IPS-18a (cell line): ENCODE measurements around the gene NDUFAF7.
"Not testable (repeated sequence)": the region's sequence is repeated elsewhere in the genome, so short reads cannot be mapped to it uniquely, and the experiment has no call there.

ENCODE experiments used
- H3K27ac ChIP-seq: one replicate; pipeline ENCODE4 v1.5.1; 2013; ENCODE audit warnings: low read length
- H3K27me3 ChIP-seq: one replicate; pipeline ENCODE4 v1.6.1; 2013; ENCODE audit warnings: mild to moderate bottlenecking, low read length; ENCODE audit not compliant: control insufficient read depth, insufficient read depth
- H3K36me3 ChIP-seq: one replicate; pipeline ENCODE4 v1.6.1; 2013; ENCODE audit warnings: low read depth, low read length; ENCODE audit not compliant: control insufficient read depth
- H3K4me1 ChIP-seq: one replicate; pipeline ENCODE4 v1.6.1; 2013; ENCODE audit warnings: low read depth, low read length; ENCODE audit not compliant: control insufficient read depth
- H3K4me3 ChIP-seq: one replicate; pipeline ENCODE4 v1.5.1; 2013; ENCODE audit warnings: low read length
- H3K9ac ChIP-seq: one replicate; pipeline ENCODE4 v1.6.1; 2013; ENCODE audit warnings: mild to moderate bottlenecking, low read length, moderate library complexity
- H3K9me3 ChIP-seq: one replicate; pipeline ENCODE4 v1.6.1; 2013; ENCODE audit warnings: low read depth, low read length; ENCODE audit not compliant: control insufficient read depth

NDUFAF7 gene

GRCh38 chr2:37219046-37219445, 12.4 kb upstream of the NDUFAF7 start:
- Histone ChIP-seq H3K27ac (no peak overlapping the region), H3K9me3 (no peaks in the 10 kb centered on the region), H3K9ac (no peak overlapping the region), H3K36me3 (peaks cover 94% of the 10 kb centered on the region), H3K4me1 (peaks cover 8% of the 10 kb centered on the region), H3K4me3 (no peak overlapping the region), H3K27me3 (no peaks in the 10 kb centered on the region)

- H3K9me3 ChIP-seq, result no peaks in the 10 kb centered on the region
These were observed 8.3 kb upstream of the NDUFAF7 start for GRCh38 chr2:37223131-37223530.

GRCh38 chr2:37224063-37224462, 7.4 kb upstream of the NDUFAF7 start:
- Histone ChIP-seq H3K27me3 (no peaks in the 10 kb centered on the region), H3K36me3 (peaks cover 81% of the 10 kb centered on the region), H3K27ac (no peak overlapping the region), H3K4me1 (peaks cover 43% of the 10 kb centered on the region), H3K9ac (no peak overlapping the region), H3K4me3 (no peak overlapping the region), H3K9me3 (no peaks in the 10 kb centered on the region)

More at GRCh38 chr2:37223131-37223530, 8.3 kb upstream of the NDUFAF7 start:
- H3K27me3 ChIP-seq, result no peaks in the 10 kb centered on the region
- H3K36me3 ChIP-seq, result peaks cover 81% of the 10 kb centered on the region
- H3K9ac ChIP-seq, result no peak overlapping the region
- peaks cover 41% of the 10 kb centered on the region for H3K4me1 ChIP-seq
- peak overlapping the region; percentile 31 for H3K27ac ChIP-seq
- no peak overlapping the region for H3K4me3 ChIP-seq

- Histone ChIP-seq H3K9ac (peak overlapping the region; percentile 4), H3K4me1 (peaks cover 49% of the 10 kb centered on the region), H3K27ac (peak overlapping the region; percentile 8), H3K36me3 (peaks cover 75% of the 10 kb centered on the region), H3K4me3 (peak overlapping the region; percentile 7)
- not testable (repeated sequence) for H3K27me3 ChIP-seq, H3K9me3 ChIP-seq
These were observed 6.3 kb upstream of the NDUFAF7 start for GRCh38 chr2:37225129-37225528.

- H3K36me3 ChIP-seq, result peaks cover 58% of the 10 kb centered on the region
- H3K9ac ChIP-seq, result peak overlapping the region; percentile 5
- H3K4me1 ChIP-seq, result peaks cover 49% of the 10 kb centered on the region
- peak overlapping the region; percentile 42 for H3K27ac ChIP-seq
- no peaks in the 10 kb centered on the region for H3K9me3 ChIP-seq
- no peaks in the 10 kb centered on the region for H3K27me3 ChIP-seq
- peak overlapping the region; percentile 57 for H3K4me3 ChIP-seq
These were observed 4.6 kb upstream of the NDUFAF7 start for GRCh38 chr2:37226863-37227262.

GRCh38 chr2:37228788-37229187, 2.7 kb upstream of the NDUFAF7 start:
- H3K9ac ChIP-seq, result peak overlapping the region; percentile 37
- H3K36me3 ChIP-seq, result peaks cover 39% of the 10 kb centered on the region
- H3K27ac ChIP-seq, result no peak overlapping the region
- no peaks in the 10 kb centered on the region for H3K9me3 ChIP-seq
- H3K4me3 ChIP-seq, result peak overlapping the region; percentile 93
- no peaks in the 10 kb centered on the region for H3K27me3 ChIP-seq
- H3K4me1 ChIP-seq, result peaks cover 44% of the 10 kb centered on the region

- Histone ChIP-seq H3K36me3 (peaks cover 42% of the 10 kb centered on the region), H3K9ac (peak overlapping the region; percentile 86), H3K4me1 (peaks cover 34% of the 10 kb centered on the region), H3K27me3 (no peaks in the 10 kb centered on the region), H3K4me3 (peak overlapping the region; percentile 93), H3K27ac (no peak overlapping the region), H3K9me3 (no peaks in the 10 kb centered on the region)
These were observed 877 bp upstream of the NDUFAF7 start for GRCh38 chr2:37230581-37230980.

GRCh38 chr2:37232131-37232933, 874 bp downstream of the NDUFAF7 start:
- Histone ChIP-seq H3K36me3 (peaks cover 47% of the 10 kb centered on the region), H3K27me3 (no peaks in the 10 kb centered on the region), H3K4me3 (peak overlapping the region; percentile 93), H3K4me1 (peaks cover 20% of the 10 kb centered on the region), H3K9ac (peak overlapping the region; percentile 86), H3K9me3 (no peaks in the 10 kb centered on the region), H3K27ac (peak overlapping the region; percentile 37)

GRCh38 chr2:37243435-37243834, 12.0 kb downstream of the NDUFAF7 start:
- H3K4me3 ChIP-seq, result no peak overlapping the region
- no peak overlapping the region for H3K27ac ChIP-seq
- H3K9ac ChIP-seq, result no peak overlapping the region
- no peaks in the 10 kb centered on the region for H3K9me3 ChIP-seq
- peaks cover 94% of the 10 kb centered on the region for H3K36me3 ChIP-seq
- H3K4me1 ChIP-seq, result no peaks in the 10 kb centered on the region
- no peaks in the 10 kb centered on the region for H3K27me3 ChIP-seq

- no peak overlapping the region for H3K9ac ChIP-seq
- no peak overlapping the region for H3K27ac ChIP-seq
- peaks cover 92% of the 10 kb centered on the region for H3K36me3 ChIP-seq
- H3K9me3 ChIP-seq, result no peaks in the 10 kb centered on the region
- no peaks in the 10 kb centered on the region for H3K27me3 ChIP-seq
- no peaks in the 10 kb centered on the region for H3K4me1 ChIP-seq
- no peak overlapping the region for H3K4me3 ChIP-seq
These were observed 12.6 kb downstream of the NDUFAF7 start for GRCh38 chr2:37244017-37244416.

- Histone ChIP-seq H3K36me3 (peaks cover 92% of the 10 kb centered on the region), H3K9ac (no peak overlapping the region), H3K9me3 (no peaks in the 10 kb centered on the region)
These were observed 13.3 kb downstream of the NDUFAF7 start for GRCh38 chr2:37244755-37245154.

GRCh38 chr2:37246205-37246604, 14.7 kb downstream of the NDUFAF7 start:
- no peaks in the 10 kb centered on the region for H3K9me3 ChIP-seq
- no peaks in the 10 kb centered on the region for H3K4me1 ChIP-seq
- no peak overlapping the region for H3K27ac ChIP-seq
- no peak overlapping the region for H3K9ac ChIP-seq
- H3K4me3 ChIP-seq, result no peak overlapping the region
- no peaks in the 10 kb centered on the region for H3K27me3 ChIP-seq
- H3K36me3 ChIP-seq, result peaks cover 94% of the 10 kb centered on the region

More at GRCh38 chr2:37244755-37245154, 13.3 kb downstream of the NDUFAF7 start:
- Histone ChIP-seq H3K27ac (no peak overlapping the region), H3K4me3 (no peak overlapping the region), H3K4me1 (no peaks in the 10 kb centered on the region), H3K27me3 (no peaks in the 10 kb centered on the region)
